ENCODE results near the gene SPHK1.

DNA sequence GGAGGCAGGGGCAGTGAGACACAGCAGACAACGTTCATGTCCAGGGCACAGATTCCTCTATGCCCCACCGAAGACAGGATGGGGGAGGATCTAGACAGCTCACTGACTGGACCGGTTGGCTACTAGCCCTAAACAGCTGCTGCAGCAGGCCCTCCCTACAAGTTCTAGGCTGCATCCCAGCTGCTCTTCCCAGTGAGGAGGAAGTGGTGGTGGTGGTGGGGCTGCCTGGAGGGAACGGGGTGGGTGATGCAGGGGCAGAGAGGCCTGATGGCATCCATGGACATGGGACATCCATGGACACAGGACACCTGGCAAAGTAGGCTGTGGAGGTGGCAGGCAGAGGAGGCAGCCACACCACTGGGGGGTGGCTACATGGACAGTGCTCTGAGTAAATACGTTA is 18.3 kb downstream of the SPHK1 start:
- no peak for TF ChIP-seq POLR2A (IDR thresholded peaks at IDR 0.05)
- TF ChIP-seq, protein P1, sequence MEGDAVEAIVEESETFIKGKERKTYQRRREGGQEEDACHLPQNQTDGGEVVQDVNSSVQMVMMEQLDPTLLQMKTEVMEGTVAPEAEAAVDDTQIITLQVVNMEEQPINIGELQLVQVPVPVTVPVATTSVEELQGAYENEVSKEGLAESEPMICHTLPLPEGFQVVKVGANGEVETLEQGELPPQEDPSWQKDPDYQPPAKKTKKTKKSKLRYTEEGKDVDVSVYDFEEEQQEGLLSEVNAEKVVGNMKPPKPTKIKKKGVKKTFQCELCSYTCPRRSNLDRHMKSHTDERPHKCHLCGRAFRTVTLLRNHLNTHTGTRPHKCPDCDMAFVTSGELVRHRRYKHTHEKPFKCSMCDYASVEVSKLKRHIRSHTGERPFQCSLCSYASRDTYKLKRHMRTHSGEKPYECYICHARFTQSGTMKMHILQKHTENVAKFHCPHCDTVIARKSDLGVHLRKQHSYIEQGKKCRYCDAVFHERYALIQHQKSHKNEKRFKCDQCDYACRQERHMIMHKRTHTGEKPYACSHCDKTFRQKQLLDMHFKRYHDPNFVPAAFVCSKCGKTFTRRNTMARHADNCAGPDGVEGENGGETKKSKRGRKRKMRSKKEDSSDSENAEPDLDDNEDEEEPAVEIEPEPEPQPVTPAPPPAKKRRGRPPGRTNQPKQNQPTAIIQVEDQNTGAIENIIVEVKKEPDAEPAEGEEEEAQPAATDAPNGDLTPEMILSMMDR (IDR thresholded peaks at IDR 0.05): no peak
